ENCODE results near the gene CERS4.
"Not testable (repeated sequence)": the region's sequence is repeated elsewhere in the genome, so short reads cannot be mapped to it uniquely, and the experiment has no call there.

CERS4 gene

DNA sequence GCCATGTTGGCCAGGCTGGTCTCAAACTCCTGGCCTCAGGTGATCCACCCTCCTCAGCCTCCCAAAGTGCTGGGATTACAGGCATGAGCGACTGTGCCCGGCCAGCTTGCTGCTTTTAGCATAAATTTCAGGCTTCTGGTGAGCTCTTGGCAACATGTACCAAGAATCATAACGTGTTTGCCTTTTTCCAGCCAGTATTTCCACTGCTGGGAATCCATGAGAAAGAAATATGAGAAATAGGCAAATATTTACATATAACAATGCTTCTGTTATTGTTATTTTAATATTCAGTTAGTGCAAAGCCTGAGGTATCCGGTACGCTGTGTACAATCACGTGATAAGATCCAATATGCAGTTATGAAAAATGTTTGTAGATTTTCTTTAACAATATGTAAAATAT is 29.2 kb upstream of the CERS4 start:
- TF ChIP-seq, protein P1, sequence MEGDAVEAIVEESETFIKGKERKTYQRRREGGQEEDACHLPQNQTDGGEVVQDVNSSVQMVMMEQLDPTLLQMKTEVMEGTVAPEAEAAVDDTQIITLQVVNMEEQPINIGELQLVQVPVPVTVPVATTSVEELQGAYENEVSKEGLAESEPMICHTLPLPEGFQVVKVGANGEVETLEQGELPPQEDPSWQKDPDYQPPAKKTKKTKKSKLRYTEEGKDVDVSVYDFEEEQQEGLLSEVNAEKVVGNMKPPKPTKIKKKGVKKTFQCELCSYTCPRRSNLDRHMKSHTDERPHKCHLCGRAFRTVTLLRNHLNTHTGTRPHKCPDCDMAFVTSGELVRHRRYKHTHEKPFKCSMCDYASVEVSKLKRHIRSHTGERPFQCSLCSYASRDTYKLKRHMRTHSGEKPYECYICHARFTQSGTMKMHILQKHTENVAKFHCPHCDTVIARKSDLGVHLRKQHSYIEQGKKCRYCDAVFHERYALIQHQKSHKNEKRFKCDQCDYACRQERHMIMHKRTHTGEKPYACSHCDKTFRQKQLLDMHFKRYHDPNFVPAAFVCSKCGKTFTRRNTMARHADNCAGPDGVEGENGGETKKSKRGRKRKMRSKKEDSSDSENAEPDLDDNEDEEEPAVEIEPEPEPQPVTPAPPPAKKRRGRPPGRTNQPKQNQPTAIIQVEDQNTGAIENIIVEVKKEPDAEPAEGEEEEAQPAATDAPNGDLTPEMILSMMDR (IDR thresholded peaks at IDR 0.05; ENCODE audit: low read length, missing control alignments) = no peak
- no peak overlapping the region for H3K4me3 ChIP-seq (replicated peaks; ENCODE audit: low read depth, low read length)
- DNase-seq (ENCODE audit: low read depth) = no peak

DNA sequence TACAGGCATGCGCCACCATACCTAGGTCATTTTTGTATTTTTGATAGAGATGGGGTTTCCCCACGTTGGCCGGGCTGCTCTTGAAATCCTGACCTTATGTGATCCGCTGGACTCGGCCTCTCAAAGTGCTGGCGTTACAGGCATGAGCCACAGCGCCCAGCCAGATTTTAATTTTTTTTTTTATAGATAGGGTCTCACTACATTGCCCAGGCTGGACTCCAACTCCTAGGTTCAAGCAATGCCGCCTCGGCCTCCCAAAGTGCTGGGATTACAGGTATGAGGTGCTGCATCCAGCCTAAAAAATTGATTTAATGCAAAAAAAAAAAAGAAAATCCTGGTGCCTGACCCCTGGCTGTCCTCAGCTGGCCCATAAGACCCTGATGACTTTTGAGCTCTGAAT is 24.9 kb upstream of the CERS4 start:
- TF ChIP-seq, protein P1 (IDR thresholded peaks at IDR 0.05; ENCODE audit: low read length, missing control alignments) = no peak
- H3K4me3 ChIP-seq (replicated peaks; ENCODE audit: low read depth, low read length) = no peak overlapping the region
- no peak for DNase-seq (ENCODE audit: low read depth)

DNA sequence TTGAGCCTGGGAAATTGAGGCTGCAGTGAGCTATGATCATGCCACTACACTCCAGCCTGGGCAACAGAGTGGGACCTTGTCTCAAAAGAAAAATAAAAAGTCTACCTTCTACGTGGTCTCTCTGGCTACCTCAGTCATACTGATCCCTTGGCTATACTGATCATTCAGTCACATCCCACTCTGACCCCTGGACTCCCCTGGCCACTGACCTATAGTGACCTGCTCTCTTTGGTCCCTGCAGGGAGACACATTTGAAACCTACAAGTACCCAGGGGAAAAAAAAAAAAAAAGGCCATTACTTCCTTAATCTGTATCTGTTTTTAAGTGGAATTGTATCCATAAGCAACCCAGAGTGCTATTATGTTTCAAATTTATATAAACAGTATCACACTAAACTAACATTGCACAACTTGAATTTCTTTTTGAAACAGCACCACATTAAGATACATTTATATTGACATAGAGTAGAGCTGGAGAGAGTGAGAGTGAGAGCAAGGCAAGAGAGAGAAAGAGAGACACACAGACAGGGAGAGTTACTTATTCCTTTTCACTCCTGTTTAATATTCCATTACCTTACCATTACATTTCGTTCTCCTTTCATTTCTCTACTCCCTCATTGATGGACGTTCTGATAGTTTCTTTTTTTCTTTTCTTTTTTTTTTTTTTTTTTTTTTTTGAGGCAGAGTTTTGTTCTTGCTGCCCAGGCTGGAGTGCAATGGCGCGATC is 23.7 kb upstream of the CERS4 start:
- TF ChIP-seq, protein P1 (IDR thresholded peaks at IDR 0.05; ENCODE audit: low read length, missing control alignments) = no peak
- no peak overlapping the region for H3K4me3 ChIP-seq (replicated peaks; ENCODE audit: low read depth, low read length)
- DNase-seq (ENCODE audit: low read depth) = no peak

DNA sequence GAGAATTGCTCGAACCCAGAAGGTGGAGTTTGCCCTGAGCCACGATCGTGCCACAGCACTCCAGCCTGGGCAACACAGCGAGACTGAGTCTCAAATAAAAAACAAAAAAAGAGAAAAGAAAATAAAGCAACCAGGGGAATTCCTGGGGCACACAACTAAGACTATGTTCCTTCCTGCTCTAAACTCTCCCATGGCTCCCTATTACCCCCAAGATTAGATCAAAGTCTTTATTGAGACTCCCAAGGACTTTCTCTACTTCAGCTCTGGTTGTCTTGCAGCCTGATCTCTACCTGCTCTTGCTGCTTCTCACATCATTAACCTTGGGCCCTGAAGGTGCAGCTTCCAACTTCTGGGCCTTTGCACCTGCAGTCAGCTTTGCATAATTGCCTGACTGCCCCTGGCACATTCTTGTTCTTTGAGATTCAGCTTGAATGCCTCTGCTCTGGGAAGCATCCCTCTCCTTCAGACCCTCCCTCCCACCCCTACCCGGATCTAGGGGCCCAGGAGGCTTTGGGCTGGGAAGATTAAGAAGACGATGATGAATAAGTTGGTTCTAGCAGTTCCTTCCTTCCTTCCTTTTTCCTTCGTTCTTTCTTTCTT is 16.8 kb upstream of the CERS4 start:
- TF ChIP-seq, protein P1 (IDR thresholded peaks at IDR 0.05; ENCODE audit: low read length, missing control alignments) = no peak
- no peak for DNase-seq (ENCODE audit: low read depth)

DNA sequence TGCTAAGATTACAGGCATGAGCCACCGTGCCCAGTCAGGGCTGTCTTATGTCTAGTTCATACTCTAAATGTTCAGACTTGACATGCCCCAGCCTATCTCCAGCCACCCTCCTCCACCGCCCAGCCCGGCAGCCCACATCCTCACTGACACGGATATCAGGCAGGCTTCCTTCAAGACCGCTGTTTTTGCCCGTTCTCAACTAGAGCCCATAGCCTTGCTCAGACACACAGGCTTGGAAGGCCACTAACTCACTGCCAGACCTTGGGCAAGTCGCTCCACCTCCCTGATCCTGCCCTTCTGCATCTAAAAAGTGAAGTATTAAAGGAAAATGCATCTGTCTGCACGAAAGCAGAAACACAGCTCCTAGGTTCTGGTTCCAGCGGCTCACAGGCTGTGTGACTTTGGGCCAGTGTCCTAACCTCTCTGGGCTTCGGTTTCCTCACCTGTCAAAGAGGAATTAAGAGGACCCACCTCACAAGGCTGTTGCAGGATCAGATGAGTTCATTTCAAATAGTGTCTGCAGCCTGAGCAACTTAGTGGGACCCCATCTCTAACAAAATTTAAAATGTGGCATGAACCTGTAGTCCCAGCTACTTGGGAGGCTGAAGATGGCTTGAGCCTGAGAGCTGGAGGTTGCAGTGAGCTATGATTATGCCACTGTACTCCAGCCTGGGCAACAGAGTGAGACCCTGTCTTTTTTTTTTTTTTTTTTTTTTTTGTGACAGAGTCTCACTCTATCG is 14.5 kb upstream of the CERS4 start:
- no peak for DNase-seq (ENCODE audit: low read depth)
- TF ChIP-seq, protein P1 (IDR thresholded peaks at IDR 0.05; ENCODE audit: low read length, missing control alignments) = no peak
- H3K4me3 ChIP-seq (replicated peaks; ENCODE audit: low read depth, low read length) = no peak overlapping the region

More for the DNA sequence above, 16.8 kb upstream of the CERS4 start:
- no peak overlapping the region for H3K4me3 ChIP-seq (replicated peaks; ENCODE audit: low read depth, low read length)

DNA sequence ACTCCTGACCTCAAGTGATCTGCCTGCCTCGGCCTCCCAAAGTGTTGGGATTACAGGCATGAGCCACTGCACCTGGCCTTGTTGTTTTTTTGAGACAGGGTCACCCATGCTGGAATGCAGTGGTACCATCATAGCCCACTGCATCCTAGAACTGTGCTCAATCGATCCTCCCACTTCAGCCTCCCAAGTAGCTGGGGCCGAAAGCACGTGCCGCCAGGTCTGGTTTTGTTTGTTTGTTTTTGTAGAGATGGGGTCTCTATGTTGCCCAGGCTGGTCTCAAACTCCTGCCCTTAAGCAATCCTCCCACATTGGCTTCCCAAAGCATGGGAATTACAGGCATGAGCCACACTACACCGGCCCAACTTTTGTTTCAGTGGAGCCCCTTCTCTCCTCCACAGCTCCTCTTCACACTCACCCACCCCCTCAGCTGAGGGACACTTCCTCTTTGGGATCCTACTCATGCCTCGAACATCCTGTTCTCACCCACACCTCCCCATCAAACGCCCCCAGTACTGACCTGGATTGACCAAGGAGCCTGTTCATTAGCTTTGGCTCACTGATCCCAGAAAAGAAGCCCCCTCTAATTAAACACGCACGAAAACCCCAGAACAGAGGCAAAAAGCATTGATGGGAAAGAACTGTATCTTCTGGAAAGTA is 12.8 kb upstream of the CERS4 start:
- TF ChIP-seq, protein P1 (IDR thresholded peaks at IDR 0.05; ENCODE audit: low read length, missing control alignments) = no peak
- no peak overlapping the region for H3K4me3 ChIP-seq (replicated peaks; ENCODE audit: low read depth, low read length)
- no peak for DNase-seq (ENCODE audit: low read depth)

DNA sequence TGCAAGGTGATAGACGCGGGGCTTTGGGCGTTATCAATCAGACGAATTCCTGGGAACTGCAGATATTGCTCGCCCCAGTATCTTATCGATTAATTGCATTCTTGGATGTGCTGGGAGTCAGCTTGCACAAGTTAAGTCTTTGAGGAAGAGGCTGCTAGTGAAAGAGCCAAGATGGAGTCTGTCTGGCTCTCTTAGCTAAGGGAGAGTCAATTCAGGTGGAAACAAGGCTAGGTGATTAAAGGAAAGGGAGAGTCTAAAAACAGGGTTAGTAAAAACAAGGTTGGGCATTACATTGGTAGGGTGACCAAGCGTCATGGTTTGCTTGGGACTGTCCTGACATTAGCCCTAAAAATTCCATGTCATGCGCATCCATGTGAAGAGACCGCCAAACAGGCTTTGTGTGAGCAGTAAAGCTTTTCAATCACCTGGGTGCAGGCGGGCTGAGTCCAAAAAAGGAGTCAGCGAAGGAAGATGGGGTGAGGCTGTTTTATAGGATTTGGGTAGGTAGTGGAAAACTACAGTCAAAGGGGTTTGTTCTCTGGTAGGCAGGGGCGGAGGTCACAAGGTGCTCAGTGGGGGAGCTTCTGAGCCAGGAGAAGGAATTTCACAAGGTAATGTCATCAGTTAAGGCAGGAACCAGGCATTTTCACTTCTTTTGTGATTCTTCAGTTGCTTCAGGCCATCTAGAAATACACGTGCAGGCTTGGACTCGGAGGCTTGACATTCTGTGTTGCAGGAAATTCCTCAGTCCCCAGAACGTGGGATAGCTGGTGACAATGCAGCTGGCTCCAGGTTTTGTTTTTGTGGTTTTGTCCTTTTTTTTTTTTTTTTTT is 5.7 kb upstream of the CERS4 start:
- H3K4me3 ChIP-seq (replicated peaks; ENCODE audit: low read depth, low read length); DNase-seq (ENCODE audit: low read depth): not testable (repeated sequence)

Measured in fibroblast of pulmonary artery (primary cell).